ENCODE results near the gene AQP12A. TPM values are rescaled to one million over a fixed set of nuclear protein-coding genes. Genes with fewer than 3 reads are reported as not detected.

The AQP12A gene
- total RNA-seq, 1 donor from 2014 or later, result not detected

DNA sequence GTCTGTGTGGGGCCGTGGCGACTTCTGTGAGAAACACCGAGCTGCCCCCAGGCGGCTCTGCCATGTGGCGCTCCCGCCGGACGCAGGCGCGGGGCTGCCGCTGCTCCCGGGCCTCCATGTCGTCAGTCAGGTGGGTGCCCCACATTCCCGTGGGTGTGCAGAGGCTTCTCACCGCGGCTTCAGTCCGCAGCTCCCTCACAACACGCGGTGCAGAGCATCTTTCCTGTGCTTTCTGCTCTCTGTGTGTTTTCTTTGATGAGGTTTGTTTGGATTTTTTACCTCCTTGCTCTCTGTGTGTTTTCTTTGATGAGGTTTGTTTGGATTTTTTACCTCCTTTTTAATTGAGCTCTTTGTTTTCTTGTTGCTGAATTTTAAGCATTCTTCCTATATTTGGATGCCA is 13.0 kb downstream of the AQP12A start:
- no peak for DNase-seq (ENCODE audit: low spot score in 2 of 2, unreplicated experiment in 2 of 2)
- H3K27me3 Mint-ChIP-seq (ENCODE audit: low read depth), result peaks cover 9% of the 10 kb centered on the region
- H3K4me1 Mint-ChIP-seq, result peaks cover 14% of the 10 kb centered on the region
- no peak overlapping the region for H3K27ac Mint-ChIP-seq
- H3K9me3 Mint-ChIP-seq, result peaks cover 7% of the 10 kb centered on the region
- TF ChIP-seq, protein P1, sequence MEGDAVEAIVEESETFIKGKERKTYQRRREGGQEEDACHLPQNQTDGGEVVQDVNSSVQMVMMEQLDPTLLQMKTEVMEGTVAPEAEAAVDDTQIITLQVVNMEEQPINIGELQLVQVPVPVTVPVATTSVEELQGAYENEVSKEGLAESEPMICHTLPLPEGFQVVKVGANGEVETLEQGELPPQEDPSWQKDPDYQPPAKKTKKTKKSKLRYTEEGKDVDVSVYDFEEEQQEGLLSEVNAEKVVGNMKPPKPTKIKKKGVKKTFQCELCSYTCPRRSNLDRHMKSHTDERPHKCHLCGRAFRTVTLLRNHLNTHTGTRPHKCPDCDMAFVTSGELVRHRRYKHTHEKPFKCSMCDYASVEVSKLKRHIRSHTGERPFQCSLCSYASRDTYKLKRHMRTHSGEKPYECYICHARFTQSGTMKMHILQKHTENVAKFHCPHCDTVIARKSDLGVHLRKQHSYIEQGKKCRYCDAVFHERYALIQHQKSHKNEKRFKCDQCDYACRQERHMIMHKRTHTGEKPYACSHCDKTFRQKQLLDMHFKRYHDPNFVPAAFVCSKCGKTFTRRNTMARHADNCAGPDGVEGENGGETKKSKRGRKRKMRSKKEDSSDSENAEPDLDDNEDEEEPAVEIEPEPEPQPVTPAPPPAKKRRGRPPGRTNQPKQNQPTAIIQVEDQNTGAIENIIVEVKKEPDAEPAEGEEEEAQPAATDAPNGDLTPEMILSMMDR (IDR thresholded peaks at IDR 0.05; ENCODE audit: unreplicated experiment), result no peak
- H3K4me3 Mint-ChIP-seq, result no peak overlapping the region
- no peaks in the 10 kb centered on the region for H3K36me3 Mint-ChIP-seq

DNA sequence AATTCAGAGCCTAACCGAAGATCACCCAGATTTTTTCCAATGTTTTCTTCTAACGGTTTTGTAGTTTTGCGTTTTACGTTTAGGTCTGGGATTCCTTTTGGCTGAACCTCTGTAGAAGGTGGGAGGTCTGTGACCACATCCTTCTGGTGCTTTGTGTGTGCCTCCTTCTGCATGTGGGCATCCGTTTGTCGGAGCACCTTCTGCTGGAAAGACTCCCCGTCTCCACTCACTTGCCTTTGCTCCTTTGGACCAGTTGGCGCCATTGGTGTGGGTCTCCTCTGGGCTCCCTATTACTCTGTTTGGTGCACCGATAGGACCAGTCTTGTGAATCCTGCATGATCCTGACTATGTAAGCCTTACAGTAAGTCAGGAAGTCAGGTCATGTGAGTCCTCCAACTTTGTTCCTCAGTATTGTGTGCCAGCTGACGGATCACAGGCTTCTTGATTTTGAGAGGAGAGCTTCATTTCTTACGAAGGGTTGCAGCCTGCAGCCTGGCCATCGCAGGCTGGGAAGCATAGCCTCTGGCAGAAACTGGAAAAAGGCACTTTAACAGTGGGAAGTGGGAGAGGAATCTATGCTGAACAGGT is 13.6 kb downstream of the AQP12A start:
- H3K4me3 Mint-ChIP-seq, result no peak overlapping the region
- peaks cover 14% of the 10 kb centered on the region for H3K4me1 Mint-ChIP-seq
- H3K27me3 Mint-ChIP-seq (ENCODE audit: low read depth), result peaks cover 9% of the 10 kb centered on the region
- no peak overlapping the region for H3K27ac Mint-ChIP-seq
- H3K36me3 Mint-ChIP-seq, result no peaks in the 10 kb centered on the region
- H3K9me3 Mint-ChIP-seq, result peaks cover 7% of the 10 kb centered on the region
- TF ChIP-seq, protein P1 (IDR thresholded peaks at IDR 0.05; ENCODE audit: unreplicated experiment), result no peak
- no peak for DNase-seq (ENCODE audit: low spot score in 2 of 2, unreplicated experiment in 2 of 2)

DNA sequence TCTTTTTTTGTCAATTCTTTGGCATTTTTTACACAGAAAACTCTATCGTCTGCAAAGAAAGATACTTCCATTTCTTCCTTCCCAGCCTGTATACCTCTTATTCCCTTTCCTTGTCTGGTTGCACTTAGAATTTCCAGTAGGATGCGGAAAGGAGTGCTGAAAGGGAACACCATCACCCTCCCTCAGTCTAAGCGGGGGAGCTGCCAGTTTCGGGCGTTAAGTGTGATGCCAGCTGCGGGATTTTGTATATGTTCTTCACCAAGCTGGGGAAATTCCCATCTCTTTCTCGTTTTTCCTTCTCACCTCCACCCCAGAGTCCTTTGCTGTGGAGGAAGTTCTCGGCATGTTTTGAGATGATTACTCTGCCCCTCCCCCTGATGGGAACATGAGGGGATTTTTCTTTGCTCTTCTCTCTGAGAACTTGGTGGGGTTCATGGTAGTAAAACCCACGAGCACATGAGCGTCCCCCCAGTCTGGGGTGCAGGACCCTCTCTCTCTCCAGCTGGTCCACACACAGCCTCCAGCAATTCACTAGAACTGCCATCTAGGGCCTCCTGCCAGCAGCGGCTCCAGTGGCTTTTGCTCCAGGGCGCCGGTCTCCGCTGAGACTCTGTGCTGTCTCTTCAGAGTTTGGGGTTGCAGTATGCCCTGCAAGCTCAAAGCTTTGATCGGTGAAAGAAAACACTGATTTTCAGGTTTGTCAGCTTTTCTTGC is 15.5 kb downstream of the AQP12A start:
- TF ChIP-seq, protein P1 (IDR thresholded peaks at IDR 0.05; ENCODE audit: unreplicated experiment), result no peak
- Mint-ChIP-seq H3K4me3 (no peak overlapping the region), H3K36me3 (no peaks in the 10 kb centered on the region), H3K27ac (peak overlapping the region; percentile 72), H3K9me3 (peaks cover 7% of the 10 kb centered on the region), H3K4me1 (peaks cover 14% of the 10 kb centered on the region), H3K27me3 (ENCODE audit: low read depth) (peaks cover 9% of the 10 kb centered on the region)
- DNase-seq (ENCODE audit: low spot score in 2 of 2, unreplicated experiment in 2 of 2), result no peak

DNA sequence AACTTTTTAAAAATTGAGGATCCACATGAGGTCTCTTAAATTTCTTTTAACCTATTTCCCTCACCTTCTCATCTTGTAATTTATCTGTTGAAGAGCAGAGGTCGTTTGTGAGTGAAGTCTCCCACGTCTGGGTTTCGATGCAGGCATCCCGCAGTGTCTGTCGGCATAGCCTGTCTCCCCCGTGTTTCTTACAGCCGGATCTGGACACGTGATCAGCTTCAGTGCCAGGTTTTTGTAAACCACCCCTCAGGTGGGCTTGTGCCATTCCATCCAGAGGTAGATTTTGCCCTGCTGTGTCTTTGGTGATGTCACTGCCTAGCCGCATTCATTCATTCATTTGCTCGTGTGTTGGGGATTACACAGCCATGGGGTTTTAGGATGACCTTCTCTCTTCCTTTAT is 16.2 kb downstream of the AQP12A start:
- peak overlapping the region; percentile 72 for H3K27ac Mint-ChIP-seq
- peaks cover 7% of the 10 kb centered on the region for H3K9me3 Mint-ChIP-seq
- H3K4me1 Mint-ChIP-seq, result peaks cover 14% of the 10 kb centered on the region
- no peaks in the 10 kb centered on the region for H3K36me3 Mint-ChIP-seq
- peak overlapping the region; percentile 5 for H3K4me3 Mint-ChIP-seq
- TF ChIP-seq, protein P1 (IDR thresholded peaks at IDR 0.05; ENCODE audit: unreplicated experiment), result no peak
- H3K27me3 Mint-ChIP-seq (ENCODE audit: low read depth), result peaks cover 9% of the 10 kb centered on the region
- DNase-seq (ENCODE audit: low spot score in 2 of 2, unreplicated experiment in 2 of 2), result no peak

DNA sequence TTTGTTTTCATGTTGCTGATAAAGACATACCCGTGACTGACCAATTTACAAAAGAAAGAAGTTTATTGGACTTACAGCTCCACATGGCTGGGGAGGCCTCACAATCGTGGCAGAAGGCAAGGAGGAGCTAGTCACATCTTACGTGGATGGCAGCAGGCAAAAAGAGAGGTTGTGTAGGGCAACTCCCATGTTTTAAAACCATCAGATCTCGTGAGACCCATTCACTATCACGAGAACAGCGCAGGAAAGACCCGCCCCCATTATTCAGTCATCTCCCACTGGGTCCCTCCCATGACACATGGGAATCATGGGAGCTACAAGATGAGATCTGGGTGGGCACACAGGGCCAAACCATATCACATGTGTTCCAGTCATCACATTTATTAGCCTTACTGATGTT is 16.8 kb downstream of the AQP12A start:
- TF ChIP-seq, protein P1 (IDR thresholded peaks at IDR 0.05; ENCODE audit: unreplicated experiment), result no peak
- no peak overlapping the region for H3K27ac Mint-ChIP-seq
- H3K27me3 Mint-ChIP-seq (ENCODE audit: low read depth), result peaks cover 9% of the 10 kb centered on the region
- peaks cover 7% of the 10 kb centered on the region for H3K9me3 Mint-ChIP-seq
- peaks cover 14% of the 10 kb centered on the region for H3K4me1 Mint-ChIP-seq
- H3K4me3 Mint-ChIP-seq, result no peak overlapping the region
- H3K36me3 Mint-ChIP-seq, result no peaks in the 10 kb centered on the region
- DNase-seq (ENCODE audit: low spot score in 2 of 2, unreplicated experiment in 2 of 2), result no peak

All from mesothelial cell of epicardium (in vitro differentiated cells).